Measurements from ENCODE around the gene MAK.
"Not testable (repeated sequence)": the region's sequence is repeated elsewhere in the genome, so short reads cannot be mapped to it uniquely, and the experiment has no call there.

- TF ChIP-seq ATF3 (IDR thresholded peaks at IDR 0.05); EZH2 (IDR thresholded peaks at IDR 0.05); CTCF (IDR thresholded peaks at IDR 0.05 in 2 of 3, conservative IDR thresholded peaks at IDR 0.05 in 1 of 3; ENCODE audit: borderline replicate concordance in 1 of 3, insufficient read depth in 1 of 3, low read depth in 2 of 3, low read length in 2 of 3); RAD21 (IDR thresholded peaks at IDR 0.05; ENCODE audit: low read depth); POLR2AphosphoS5 (IDR thresholded peaks at IDR 0.05; ENCODE audit: low read depth, low read length); EZH2phosphoT487 (IDR thresholded peaks at IDR 0.05; ENCODE audit: borderline replicate concordance); YY1 (IDR thresholded peaks at IDR 0.05; ENCODE audit: extremely low read depth, insufficient replicate concordance, low read depth, low read length); ELF1 (IDR thresholded peaks at IDR 0.05; ENCODE audit: borderline replicate concordance, low read depth); POLR2A (IDR thresholded peaks at IDR 0.05; ENCODE audit: borderline replicate concordance, extremely low read depth, insufficient read depth, insufficient read length); SP1 (IDR thresholded peaks at IDR 0.05; ENCODE audit: low read depth): not testable (repeated sequence)
These were observed 96.7 kb downstream of the MAK start for GRCh38 chr6:10741643-10742042.
